ENCODE measurements around the gene PPAN.

Gene PPAN

GRCh38 chr19:10132905-10133304, 26.7 kb downstream of the PPAN start:
- H3K9me3 ChIP-seq = no peaks in the 10 kb centered on the region
- no peaks in the 10 kb centered on the region for H3K27me3 ChIP-seq (ENCODE audit: low read depth)
- in situ Hi-C loops (cut with MboI; ENCODE audit: low sequenced_read_pairs) = no loop called here
- peaks cover 3% of the 10 kb centered on the region for H3K4me1 ChIP-seq
- H3K4me3 ChIP-seq = no peak overlapping the region
- H3K36me3 ChIP-seq (replicated peaks) = peaks cover 77% of the 10 kb centered on the region
- DNase-seq (ENCODE audit: low spot score in 2 of 2) = no peak

- in situ Hi-C loops (cut with MboI; ENCODE audit: low sequenced_read_pairs) = no loop called here
- Histone ChIP-seq H3K9me3 (no peaks in the 10 kb centered on the region), H3K27me3 (ENCODE audit: low read depth) (no peaks in the 10 kb centered on the region), H3K36me3 (replicated peaks) (peaks cover 78% of the 10 kb centered on the region), H3K4me1 (no peaks in the 10 kb centered on the region), H3K4me3 (no peak overlapping the region)
- no peak for DNase-seq (ENCODE audit: low spot score in 2 of 2)
Measured at GRCh38 chr19:10133596-10133995, 27.4 kb downstream of the PPAN start.

GRCh38 chr19:10134040-10134439, 27.9 kb downstream of the PPAN start:
- H3K4me1 ChIP-seq = no peaks in the 10 kb centered on the region
- in situ Hi-C loops (cut with MboI; ENCODE audit: low sequenced_read_pairs) = no loop called here
- H3K36me3 ChIP-seq (replicated peaks) = peaks cover 80% of the 10 kb centered on the region

GRCh38 chr19:10135551-10136334, 29.6 kb downstream of the PPAN start:
- in situ Hi-C loops (cut with MboI; ENCODE audit: low sequenced_read_pairs) = no loop called here
- Histone ChIP-seq H3K36me3 (replicated peaks) (peaks cover 88% of the 10 kb centered on the region), H3K9me3 (no peaks in the 10 kb centered on the region), H3K27me3 (ENCODE audit: low read depth) (no peaks in the 10 kb centered on the region), H3K4me1 (no peaks in the 10 kb centered on the region), H3K4me3 (no peak overlapping the region)
- no peak for DNase-seq (ENCODE audit: low spot score in 2 of 2)

More at GRCh38 chr19:10134040-10134439, 27.9 kb downstream of the PPAN start:
- H3K4me3 ChIP-seq = no peak overlapping the region
- DNase-seq (ENCODE audit: low spot score in 2 of 2) = no peak
- no peaks in the 10 kb centered on the region for H3K27me3 ChIP-seq (ENCODE audit: low read depth)
- no peaks in the 10 kb centered on the region for H3K9me3 ChIP-seq

- DNase-seq (ENCODE audit: low spot score in 2 of 2) = no peak
- Histone ChIP-seq H3K9me3 (no peaks in the 10 kb centered on the region), H3K4me3 (no peak overlapping the region), H3K4me1 (no peaks in the 10 kb centered on the region), H3K36me3 (replicated peaks) (peaks cover 89% of the 10 kb centered on the region), H3K27me3 (ENCODE audit: low read depth) (no peaks in the 10 kb centered on the region)
- in situ Hi-C loops (cut with MboI; ENCODE audit: low sequenced_read_pairs) = no loop called here
Measured at GRCh38 chr19:10136936-10137335, 30.8 kb downstream of the PPAN start.

- DNase-seq (ENCODE audit: low spot score in 2 of 2) = no peak
- Histone ChIP-seq H3K4me1 (no peaks in the 10 kb centered on the region), H3K36me3 (replicated peaks) (peaks cover 91% of the 10 kb centered on the region), H3K4me3 (no peak overlapping the region), H3K9me3 (no peaks in the 10 kb centered on the region), H3K27me3 (ENCODE audit: low read depth) (no peaks in the 10 kb centered on the region)
- in situ Hi-C loops (cut with MboI; ENCODE audit: low sequenced_read_pairs) = no loop called here
Measured at GRCh38 chr19:10137751-10138682, 31.9 kb downstream of the PPAN start.

GRCh38 chr19:10138879-10139795, 33.0 kb downstream of the PPAN start:
- in situ Hi-C loops (cut with MboI; ENCODE audit: low sequenced_read_pairs) = no loop called here
- Histone ChIP-seq H3K4me3 (no peak overlapping the region), H3K4me1 (no peaks in the 10 kb centered on the region), H3K27me3 (ENCODE audit: low read depth) (no peaks in the 10 kb centered on the region), H3K36me3 (replicated peaks) (peaks cover 91% of the 10 kb centered on the region), H3K9me3 (no peaks in the 10 kb centered on the region)
- DNase-seq (ENCODE audit: low spot score in 2 of 2) = no peak

GRCh38 chr19:10139952-10140351, 33.8 kb downstream of the PPAN start:
- Histone ChIP-seq H3K9me3 (no peaks in the 10 kb centered on the region), H3K36me3 (replicated peaks) (peaks cover 95% of the 10 kb centered on the region), H3K4me3 (no peak overlapping the region), H3K4me1 (no peaks in the 10 kb centered on the region), H3K27me3 (ENCODE audit: low read depth) (no peaks in the 10 kb centered on the region)
- in situ Hi-C loops (cut with MboI; ENCODE audit: low sequenced_read_pairs) = no loop called here
- DNase-seq (ENCODE audit: low spot score in 2 of 2) = no peak

GRCh38 chr19:10141479-10141878, 35.3 kb downstream of the PPAN start:
- H3K27me3 ChIP-seq (ENCODE audit: low read depth) = no peaks in the 10 kb centered on the region

GRCh38 chr19:10141973-10142372, 35.8 kb downstream of the PPAN start:
- H3K27me3 ChIP-seq (ENCODE audit: low read depth) = no peaks in the 10 kb centered on the region
- no peaks in the 10 kb centered on the region for H3K4me1 ChIP-seq
- peaks cover 97% of the 10 kb centered on the region for H3K36me3 ChIP-seq (replicated peaks)
- in situ Hi-C loops (cut with MboI; ENCODE audit: low sequenced_read_pairs) = no loop called here
- H3K9me3 ChIP-seq = no peaks in the 10 kb centered on the region
- no peak overlapping the region for H3K4me3 ChIP-seq
- DNase-seq (ENCODE audit: low spot score in 2 of 2) = no peak

More at GRCh38 chr19:10141479-10141878, 35.3 kb downstream of the PPAN start:
- Histone ChIP-seq H3K9me3 (no peaks in the 10 kb centered on the region), H3K4me1 (no peaks in the 10 kb centered on the region), H3K4me3 (no peak overlapping the region), H3K36me3 (replicated peaks) (peaks cover 97% of the 10 kb centered on the region)
- no peak for DNase-seq (ENCODE audit: low spot score in 2 of 2)
- in situ Hi-C loops (cut with MboI; ENCODE audit: low sequenced_read_pairs) = no loop called here

GRCh38 chr19:10142701-10143375, 36.7 kb downstream of the PPAN start:
- DNase-seq (ENCODE audit: low spot score in 2 of 2) = no peak
- Histone ChIP-seq H3K4me3 (no peak overlapping the region), H3K27me3 (ENCODE audit: low read depth) (no peaks in the 10 kb centered on the region), H3K36me3 (replicated peaks) (peaks cover 96% of the 10 kb centered on the region), H3K4me1 (no peaks in the 10 kb centered on the region), H3K9me3 (no peaks in the 10 kb centered on the region)
- in situ Hi-C loops (cut with MboI; ENCODE audit: low sequenced_read_pairs) = no loop called here

GRCh38 chr19:10143681-10144080, 37.5 kb downstream of the PPAN start:
- H3K4me3 ChIP-seq = no peak overlapping the region
- no peaks in the 10 kb centered on the region for H3K27me3 ChIP-seq (ENCODE audit: low read depth)
- peaks cover 90% of the 10 kb centered on the region for H3K36me3 ChIP-seq (replicated peaks)
- in situ Hi-C loops (cut with MboI; ENCODE audit: low sequenced_read_pairs) = no loop called here
- H3K4me1 ChIP-seq = no peaks in the 10 kb centered on the region
- H3K9me3 ChIP-seq = no peaks in the 10 kb centered on the region
- DNase-seq (ENCODE audit: low spot score in 2 of 2) = no peak

GRCh38 chr19:10144361-10144760, 38.2 kb downstream of the PPAN start:
- H3K9me3 ChIP-seq = no peaks in the 10 kb centered on the region
- no peak for DNase-seq (ENCODE audit: low spot score in 2 of 2)
- no peaks in the 10 kb centered on the region for H3K4me1 ChIP-seq
- in situ Hi-C loops (cut with MboI; ENCODE audit: low sequenced_read_pairs) = no loop called here
- no peak overlapping the region for H3K4me3 ChIP-seq
- no peaks in the 10 kb centered on the region for H3K27me3 ChIP-seq (ENCODE audit: low read depth)
- H3K36me3 ChIP-seq (replicated peaks) = peaks cover 88% of the 10 kb centered on the region
